Ovary (tissue), 9 donors: ENCODE data around the gene NR4A3. TPM values are rescaled to one million over a fixed set of nuclear protein-coding genes. Genes with fewer than 3 reads are reported as not detected.
A peak's percentile ranks its signal among the peaks of the same experiment; 100 is the strongest.

Experiments used
- DNase-seq, 5 donors: peaks; one replicate each; pipeline ENCODE4 v3.0.0-alpha.2; 2019 to 2020
- H3K27ac ChIP-seq, 2 donors: fragments of 200-600 bp; one replicate each; pipeline versions ENCODE4 v1.5.1 to v1.8.0; 2019 to 2022
- H3K27me3 ChIP-seq: fragments of 200-600 bp; one replicate; pipeline ENCODE4 v1.8.0; 2022
- H3K36me3 ChIP-seq: fragments of 200-600 bp; sonication (generic); one replicate; pipeline ENCODE4 v1.5.1; 2019
- H3K4me1 ChIP-seq: one replicate; pipeline ENCODE4 v1.8.1; 2013; ENCODE audit warnings: mild to moderate bottlenecking, moderate library complexity; ENCODE audit not compliant: insufficient read depth
- H3K4me3 ChIP-seq: fragments of 200-600 bp; sonication (generic); one replicate; pipeline ENCODE4 v1.5.1; 2017
- H3K9me3 ChIP-seq, 2 donors: fragments of 200-600 bp in 1 of 2; sonication (generic) in 1 of 2; one replicate each; pipeline versions ENCODE4 v1.5.1 to v1.8.1; 2013 to 2019; ENCODE audit warnings: mild to moderate bottlenecking in 1 of 2, moderate library complexity in 1 of 2
- EP300 ChIP-seq: sonication (generic); formaldehyde crosslinking; IDR thresholded peaks from one replicate; pipeline ENCODE4 v1.6.1; 2017; ENCODE audit warnings: antibody characterized with exemption
- POLR2A ChIP-seq: fragments of 450-650 bp; IDR thresholded peaks from one replicate; pipeline ENCODE4 v1.6.1; 2017; ENCODE audit warnings: antibody characterized with exemption, mild to moderate bottlenecking, moderate library complexity
- WGBS, 3 donors: extraction: QIAGEN DNeasy Blood & Tissue Kit in 1 of 3; methylation state at CpG; one replicate each; pipeline versions ENCODE4 v1.1.5 to v1.1.7; 2013 to 2017; 5-methylcytosine and 5-hydroxymethylcytosine counted together
- intact Hi-C, 4 donors: fragments of 100-400 bp; cut with DNase I; formaldehyde crosslinking; loops; one replicate each; pipeline versions ENCODE4 v1.11.0 to v1.15.1; 2022 to 2023
- polyA plus RNA-seq, 2 donors: library from polyadenylated mRNA; stranded (reverse); fragments of 200-250 nt in 1 of 2; fragments of 350-450 nt in 1 of 2; fragmentation: Illumina TruSeq in 1 of 2; extraction: RNeasy Lipid Tissue Mini Kit (QIAGEN cat#74804) in 1 of 2; gene quantifications; one replicate each; pipeline ENCODE4 v1.2.3, GENCODE V29; 2013 to 2014
- total RNA-seq, 7 donors: library from RNA; depleted of rRNA in 2 of 7; stranded (reverse); fragments of >200 nt in 2 of 7; fragmentation: NEBNext Ultra II Directional in 3 of 7; extraction: Animal tissue kit (Norgen Biotek cat#: 25700) in 3 of 7; gene quantifications; one replicate each; pipeline versions ENCODE4 v1.1.0 to v1.2.4, GENCODE V29; 2016 to 2023
- TF ChIP-seq, protein P1 (sequence below), 3 donors: fragments of 450-650 bp in 2 of 3; fragments of 200-600 bp in 1 of 3; IDR thresholded peaks; one replicate each; pipeline versions ENCODE4 v1.5.1 to v1.8.0; 2016 to 2022; ENCODE audit warnings: antibody characterized with exemption in 3 of 3, mild to moderate bottlenecking in 1 of 3
- donor health status: DM: no; HTN: no; CAD: no; lungs with moderate emphysema.
- donor health status: DM: no; HTN: no; CAD: no.
- donor health status: Bipolar disorder and iron deficiency.
- donor health status: DM: yes; HTN: yes; CAD: no.
- donor health status: DM: no; HTN: no; CAD: no.
- donor health status: DM: yes; HTN: yes; CAD: no.

Gene NR4A3
- total and polyA plus RNA-seq, 9 donors, result 2.8 to 177 (median 29.2) TPM

DNA sequence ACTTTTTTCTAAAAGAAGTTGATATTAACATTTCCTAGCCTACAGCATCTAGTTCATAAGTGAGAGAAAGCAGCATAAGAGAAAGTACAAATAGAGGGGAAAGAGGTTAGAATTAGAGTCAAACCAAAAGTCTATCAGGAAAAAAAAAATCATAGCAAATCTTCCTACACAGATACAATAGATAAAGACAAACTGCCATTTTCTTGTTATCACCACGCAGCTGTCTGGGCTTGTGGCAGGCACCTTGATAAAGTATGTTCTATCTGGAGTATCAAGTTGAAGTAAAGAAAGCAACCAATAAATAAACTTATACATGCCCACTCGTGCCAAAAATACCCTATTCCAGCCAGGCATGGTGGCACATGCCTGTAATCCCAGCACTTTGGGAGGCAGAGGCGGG lies 5.3 kb upstream of the NR4A3 start:
- no peak overlapping the region for H3K4me3 ChIP-seq
- no peaks in the 10 kb centered on the region for H3K36me3 ChIP-seq
- no peaks in the 10 kb centered on the region for H3K27me3 ChIP-seq
- peaks cover 4% of the 10 kb centered on the region for H3K4me1 ChIP-seq
- no peak for DNase-seq
- intact Hi-C loops, result loop anchor here in 2 of 4 donors (10.0 kb wide), 2 partner anchors 398 to 618 kb away; no protein-coding TSS in a partner anchor
- H3K9me3 ChIP-seq, result no peaks in the 10 kb centered on the region
- 86 to 93% (median 91%) methylated on average over 3 of the region's 3 CpGs for WGBS, 3 donors
- no peak overlapping the region for H3K27ac ChIP-seq
- TF ChIP-seq EP300, result no peak
- TF ChIP-seq POLR2A, result no peak
- TF ChIP-seq, protein P1, sequence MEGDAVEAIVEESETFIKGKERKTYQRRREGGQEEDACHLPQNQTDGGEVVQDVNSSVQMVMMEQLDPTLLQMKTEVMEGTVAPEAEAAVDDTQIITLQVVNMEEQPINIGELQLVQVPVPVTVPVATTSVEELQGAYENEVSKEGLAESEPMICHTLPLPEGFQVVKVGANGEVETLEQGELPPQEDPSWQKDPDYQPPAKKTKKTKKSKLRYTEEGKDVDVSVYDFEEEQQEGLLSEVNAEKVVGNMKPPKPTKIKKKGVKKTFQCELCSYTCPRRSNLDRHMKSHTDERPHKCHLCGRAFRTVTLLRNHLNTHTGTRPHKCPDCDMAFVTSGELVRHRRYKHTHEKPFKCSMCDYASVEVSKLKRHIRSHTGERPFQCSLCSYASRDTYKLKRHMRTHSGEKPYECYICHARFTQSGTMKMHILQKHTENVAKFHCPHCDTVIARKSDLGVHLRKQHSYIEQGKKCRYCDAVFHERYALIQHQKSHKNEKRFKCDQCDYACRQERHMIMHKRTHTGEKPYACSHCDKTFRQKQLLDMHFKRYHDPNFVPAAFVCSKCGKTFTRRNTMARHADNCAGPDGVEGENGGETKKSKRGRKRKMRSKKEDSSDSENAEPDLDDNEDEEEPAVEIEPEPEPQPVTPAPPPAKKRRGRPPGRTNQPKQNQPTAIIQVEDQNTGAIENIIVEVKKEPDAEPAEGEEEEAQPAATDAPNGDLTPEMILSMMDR (IDR thresholded peaks at IDR 0.05), result no peak

DNA sequence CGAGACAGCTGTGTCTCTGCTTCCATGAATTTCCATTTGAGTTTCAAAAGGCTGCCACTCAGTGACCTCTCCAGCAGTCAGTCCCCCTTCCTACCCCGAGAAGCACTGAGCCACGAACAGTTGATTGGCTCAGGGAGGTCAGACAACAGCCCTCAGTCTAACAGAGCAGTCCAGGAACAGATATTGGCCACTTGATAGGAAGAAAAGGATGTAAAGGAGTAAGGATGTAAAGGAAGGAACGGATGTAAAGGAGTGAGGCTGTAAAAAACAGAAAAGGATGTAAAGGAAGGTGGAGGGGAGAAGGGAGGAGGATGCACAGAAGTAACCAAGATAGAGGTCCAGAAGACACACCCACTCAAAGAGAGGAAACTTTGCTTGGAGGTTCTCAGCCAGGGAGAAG lies 3.2 kb upstream of the NR4A3 start:
- no peaks in the 10 kb centered on the region for H3K9me3 ChIP-seq
- H3K27ac ChIP-seq, result peak overlapping the region in 1 of 2 donors; percentile 99
- no peak overlapping the region for H3K4me3 ChIP-seq
- intact Hi-C loops, result loop anchor here in 2 of 4 donors (10.0 kb wide), 2 partner anchors 396 to 616 kb away; no protein-coding TSS in a partner anchor
- no peak for DNase-seq
- WGBS, 3 donors, result 50 to 52% (median 51%) methylated on average over 4 of the region's 4 CpGs
- H3K4me1 ChIP-seq, result peaks cover 2% of the 10 kb centered on the region
- no peaks in the 10 kb centered on the region for H3K36me3 ChIP-seq
- no peaks in the 10 kb centered on the region for H3K27me3 ChIP-seq
- TF ChIP-seq, protein P1 (IDR thresholded peaks at IDR 0.05), result no peak
- no peak for TF ChIP-seq POLR2A
- TF ChIP-seq EP300, result no peak

DNA sequence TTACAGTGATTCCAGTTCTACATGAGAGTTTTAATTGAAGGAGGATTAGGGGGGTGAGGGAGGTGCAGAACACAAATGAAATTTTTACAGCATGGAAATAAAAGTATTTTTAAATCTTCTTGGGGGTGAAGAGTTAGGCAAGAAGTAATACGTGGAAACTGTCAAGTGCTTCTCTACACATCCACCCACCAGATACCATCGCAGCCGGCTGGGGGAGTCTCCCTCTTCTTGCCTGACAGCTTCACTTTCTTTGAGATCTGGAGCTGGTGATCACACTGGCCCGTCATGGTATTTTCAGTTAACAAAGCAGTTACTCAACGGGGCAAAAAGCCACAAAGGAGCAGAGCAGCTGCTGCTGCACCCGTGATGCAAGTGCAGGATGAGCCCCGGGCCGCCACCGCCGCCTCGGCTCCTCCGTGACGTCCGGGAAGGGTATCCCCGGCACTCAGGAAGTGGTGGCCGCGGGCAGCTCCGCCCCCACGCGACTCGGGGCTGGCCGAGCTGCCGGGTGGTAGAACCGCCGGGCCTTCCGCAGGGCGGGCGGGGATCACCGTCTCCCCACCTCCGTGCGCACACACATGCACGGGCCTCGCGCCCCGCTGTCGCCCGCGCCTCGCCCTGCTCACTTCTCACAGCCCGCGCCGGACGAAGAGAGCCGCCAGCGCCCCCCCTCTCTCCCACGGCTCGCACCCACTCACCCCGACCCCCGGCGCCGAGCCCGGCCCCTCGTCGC lies 2.4 kb upstream of the NR4A3 start:
- TF ChIP-seq POLR2A (peak; percentile 73), EP300 (no peak)
- intact Hi-C loops, result loop anchor here in 2 of 4 donors (10.0 kb wide), 2 partner anchors 396 to 616 kb away; no protein-coding TSS in a partner anchor
- no peaks in the 10 kb centered on the region for H3K9me3 ChIP-seq
- 0 to 1% (median 0%) methylated on average over 43 to 53 of the region's 54 CpGs for WGBS, 3 donors
- no peaks in the 10 kb centered on the region for H3K36me3 ChIP-seq
- no peaks in the 10 kb centered on the region for H3K27me3 ChIP-seq
- peak overlapping the region; percentile 98 to 99 for H3K27ac ChIP-seq
- H3K4me1 ChIP-seq, result peaks cover 2% of the 10 kb centered on the region
- peak overlapping the region; percentile 96 for H3K4me3 ChIP-seq
- DNase-seq, result peak in 2 of 5 donors; percentile 82 to 84

DNA sequence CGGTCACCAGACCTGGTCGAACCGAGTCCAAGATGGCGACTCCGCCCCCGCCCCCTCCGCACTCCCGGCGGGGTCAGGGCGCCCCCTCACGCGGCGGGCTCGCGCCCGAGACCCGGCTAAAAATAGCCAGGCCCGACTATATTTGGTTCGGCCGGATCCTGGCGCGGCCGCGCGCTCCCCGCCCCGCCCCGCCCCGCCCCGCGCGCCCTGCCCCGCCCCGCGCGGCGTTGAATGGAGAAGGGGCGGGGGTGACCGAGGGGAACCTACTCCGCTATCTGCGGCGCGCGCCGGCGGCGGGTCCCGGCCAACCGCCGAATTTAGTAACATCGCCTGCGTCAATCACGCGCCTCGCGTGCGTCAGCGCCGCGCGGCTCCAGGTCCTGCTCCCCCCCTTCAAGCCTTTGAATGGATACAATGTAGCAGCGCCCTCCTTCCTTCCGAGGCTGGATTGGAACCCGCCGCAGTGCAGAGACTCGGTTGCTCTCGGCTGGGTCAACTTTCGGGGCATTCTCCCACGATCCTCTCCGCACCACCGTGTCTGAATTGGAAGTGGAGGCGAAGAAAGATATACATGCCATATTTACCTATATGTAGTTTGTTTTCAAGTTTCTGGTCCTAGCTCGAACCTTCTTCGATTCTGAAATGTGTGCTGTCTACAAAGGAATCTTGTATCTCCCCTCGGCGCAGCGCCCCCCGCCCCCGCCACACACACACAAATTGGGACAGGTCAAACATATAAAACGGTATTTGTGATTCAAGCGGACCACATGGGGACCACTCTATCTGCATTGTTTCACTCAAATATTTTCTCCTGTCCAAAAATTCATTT lies 1.6 kb upstream of the NR4A3 start:
- intact Hi-C loops, result loop anchor here in 3 of 4 donors (5.0 to 10.0 kb wide), 4 partner anchors 85 to 615 kb away; partner anchors contain the start of gene STX17 (in 2 of the 3)
- Histone ChIP-seq H3K4me3 (peak overlapping the region; percentile 96), H3K36me3 (no peaks in the 10 kb centered on the region), H3K4me1 (peaks cover 4% of the 10 kb centered on the region), H3K9me3 (no peaks in the 10 kb centered on the region), H3K27me3 (no peaks in the 10 kb centered on the region), H3K27ac (peak overlapping the region; percentile 98 to 99)
- DNase-seq, result peak; percentile 94 to 98 (median 96)
- TF ChIP-seq, protein P1 (IDR thresholded peaks at IDR 0.05), result peak in 1 of 3 donors; percentile 22
- TF ChIP-seq POLR2A, result peak; percentile 47
- peak; percentile 95 for TF ChIP-seq EP300
- 0% methylated on average over 23 to 81 of the region's 81 CpGs for WGBS, 3 donors
